GM12873 (cell line): ENCODE data around the gene CSRP1.

Experiments
- TF ChIP-seq, protein P1 (sequence below): IDR thresholded peaks from 2 replicates; pipeline ENCODE4 v1.5.1; 2012; ENCODE audit warnings: low read depth, mild to moderate bottlenecking, moderate library complexity, low read length, control low read depth; ENCODE audit not compliant: insufficient read depth; ENCODE audit errors: missing control alignments

CSRP1 gene

DNA sequence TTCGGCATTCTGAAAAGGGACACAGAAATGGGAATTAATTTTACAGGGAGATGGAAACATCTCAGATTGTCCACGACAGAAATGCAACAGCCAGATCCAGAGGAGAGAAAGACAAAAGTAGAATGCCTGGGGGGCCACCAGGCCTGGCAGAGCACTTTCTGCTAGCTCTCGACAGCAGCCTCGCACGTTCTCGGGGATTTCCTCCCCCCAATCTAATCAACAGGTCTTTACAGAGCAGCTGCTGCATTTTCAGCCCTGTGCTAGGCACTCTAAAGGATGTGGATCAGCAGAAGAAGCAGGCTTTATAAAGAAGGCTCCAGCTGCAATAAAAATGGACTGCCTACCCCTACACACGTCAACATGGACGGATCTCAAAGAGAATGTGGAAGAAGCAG, 10.6 kb downstream of the CSRP1 start:
- TF ChIP-seq, protein P1, sequence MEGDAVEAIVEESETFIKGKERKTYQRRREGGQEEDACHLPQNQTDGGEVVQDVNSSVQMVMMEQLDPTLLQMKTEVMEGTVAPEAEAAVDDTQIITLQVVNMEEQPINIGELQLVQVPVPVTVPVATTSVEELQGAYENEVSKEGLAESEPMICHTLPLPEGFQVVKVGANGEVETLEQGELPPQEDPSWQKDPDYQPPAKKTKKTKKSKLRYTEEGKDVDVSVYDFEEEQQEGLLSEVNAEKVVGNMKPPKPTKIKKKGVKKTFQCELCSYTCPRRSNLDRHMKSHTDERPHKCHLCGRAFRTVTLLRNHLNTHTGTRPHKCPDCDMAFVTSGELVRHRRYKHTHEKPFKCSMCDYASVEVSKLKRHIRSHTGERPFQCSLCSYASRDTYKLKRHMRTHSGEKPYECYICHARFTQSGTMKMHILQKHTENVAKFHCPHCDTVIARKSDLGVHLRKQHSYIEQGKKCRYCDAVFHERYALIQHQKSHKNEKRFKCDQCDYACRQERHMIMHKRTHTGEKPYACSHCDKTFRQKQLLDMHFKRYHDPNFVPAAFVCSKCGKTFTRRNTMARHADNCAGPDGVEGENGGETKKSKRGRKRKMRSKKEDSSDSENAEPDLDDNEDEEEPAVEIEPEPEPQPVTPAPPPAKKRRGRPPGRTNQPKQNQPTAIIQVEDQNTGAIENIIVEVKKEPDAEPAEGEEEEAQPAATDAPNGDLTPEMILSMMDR, result no peak

DNA sequence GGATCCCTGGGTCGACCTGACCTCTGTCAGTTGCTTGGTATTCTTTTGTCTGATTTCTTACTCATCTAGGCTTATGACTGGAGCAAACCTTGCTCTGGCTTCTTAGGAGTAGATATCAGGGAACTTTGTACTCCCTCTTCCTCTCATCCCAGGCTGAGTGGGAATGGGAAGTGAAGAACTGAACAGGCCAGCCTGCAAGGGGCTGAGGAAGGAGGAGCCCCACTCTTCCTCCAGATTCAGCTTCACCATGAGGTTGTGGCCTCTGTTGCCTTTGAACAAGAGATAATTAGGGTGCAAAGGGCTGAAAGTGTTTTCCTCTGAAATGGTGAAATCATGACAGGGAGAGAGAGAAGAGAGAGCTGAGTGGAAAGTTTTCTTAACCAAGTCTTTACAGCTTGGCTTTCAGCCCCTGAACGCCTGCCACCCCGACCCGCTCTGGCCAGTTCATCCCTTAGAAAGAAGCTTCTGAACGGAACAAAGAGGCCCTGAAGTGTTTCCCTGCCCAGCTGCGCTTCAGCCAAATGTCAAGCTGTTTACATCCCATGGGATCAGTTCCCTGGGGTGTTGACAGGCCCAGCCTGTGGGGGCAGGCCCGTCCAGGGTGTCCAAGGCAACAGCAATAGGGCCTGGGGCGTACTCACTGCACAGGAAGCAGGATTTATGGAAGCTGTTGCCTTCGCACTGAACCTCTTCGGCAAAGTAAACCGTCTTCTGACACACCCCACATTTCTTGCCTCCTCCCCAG, 11.2 kb downstream of the CSRP1 start:
- TF ChIP-seq, protein P1, result no peak

DNA sequence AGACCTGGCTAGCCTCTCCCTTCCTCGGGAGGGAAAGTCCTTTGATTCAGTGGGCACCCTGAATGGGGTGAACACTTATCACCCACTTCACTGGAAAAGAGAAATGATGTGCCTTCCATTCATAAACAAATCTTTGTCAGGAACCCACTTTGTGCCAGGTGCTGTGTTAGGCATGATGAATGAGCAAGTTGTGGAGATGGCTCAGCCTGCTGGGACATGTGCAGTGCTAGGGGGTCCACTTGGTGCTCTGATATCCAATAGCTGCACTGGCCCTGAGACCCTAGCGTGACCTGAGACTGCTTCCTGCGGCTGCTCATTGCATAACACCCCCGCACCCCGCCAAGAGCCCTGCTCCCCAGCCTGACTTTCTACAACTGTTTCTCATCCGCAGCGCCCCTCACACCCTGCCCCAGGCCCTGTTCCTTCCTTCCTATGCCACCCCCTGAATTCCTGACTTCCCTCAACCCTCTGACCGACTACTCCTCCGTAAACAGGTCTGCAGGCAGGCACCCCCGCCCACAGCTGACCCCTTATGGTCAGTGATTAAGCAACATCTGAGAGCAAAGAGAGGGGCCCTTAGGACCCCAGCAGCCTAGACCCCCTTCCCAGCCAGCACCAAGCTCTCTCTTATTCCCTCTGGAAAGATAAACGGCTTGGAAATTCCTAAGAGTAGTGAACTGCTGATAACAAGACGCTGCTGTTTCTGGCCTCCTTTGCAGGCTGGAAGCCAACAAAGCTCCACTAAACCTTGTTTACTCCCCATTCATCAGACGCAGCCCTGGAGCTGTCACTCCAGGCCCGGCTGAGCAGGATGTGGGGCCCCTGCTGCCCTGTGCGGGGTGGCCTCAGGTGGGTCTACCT, 12.9 kb downstream of the CSRP1 start:
- TF ChIP-seq, protein P1, result no peak

DNA sequence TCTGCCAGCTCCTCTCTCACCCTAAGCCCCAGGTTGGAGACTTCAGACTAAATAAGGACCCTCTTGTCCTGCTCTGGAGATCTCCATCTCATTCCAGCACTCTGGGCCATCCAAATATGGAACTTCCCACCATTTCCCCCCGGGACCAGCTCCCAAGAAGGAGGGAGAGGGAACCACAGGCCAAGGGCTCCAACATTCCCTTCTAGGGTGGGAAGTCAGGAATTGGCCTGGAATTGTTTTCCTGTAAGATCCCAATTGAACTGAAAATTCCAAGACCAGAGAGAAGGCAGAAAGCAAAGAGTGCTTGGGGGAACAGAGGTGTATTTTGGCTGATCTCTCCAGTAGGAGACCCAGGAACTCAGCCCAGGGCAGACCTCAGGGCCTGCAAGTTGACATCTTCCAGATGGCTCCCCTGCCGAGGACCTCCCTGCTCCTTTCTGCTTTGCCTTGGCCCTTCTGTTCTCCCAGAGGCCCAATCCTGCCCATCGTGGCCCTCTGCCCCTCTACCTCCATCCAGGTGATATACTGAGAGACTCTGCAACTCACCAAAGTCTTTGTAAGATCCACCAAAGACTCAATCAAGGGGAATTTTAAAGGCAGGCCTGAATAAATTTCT, 14.9 kb downstream of the CSRP1 start:
- TF ChIP-seq, protein P1, result no peak

DNA sequence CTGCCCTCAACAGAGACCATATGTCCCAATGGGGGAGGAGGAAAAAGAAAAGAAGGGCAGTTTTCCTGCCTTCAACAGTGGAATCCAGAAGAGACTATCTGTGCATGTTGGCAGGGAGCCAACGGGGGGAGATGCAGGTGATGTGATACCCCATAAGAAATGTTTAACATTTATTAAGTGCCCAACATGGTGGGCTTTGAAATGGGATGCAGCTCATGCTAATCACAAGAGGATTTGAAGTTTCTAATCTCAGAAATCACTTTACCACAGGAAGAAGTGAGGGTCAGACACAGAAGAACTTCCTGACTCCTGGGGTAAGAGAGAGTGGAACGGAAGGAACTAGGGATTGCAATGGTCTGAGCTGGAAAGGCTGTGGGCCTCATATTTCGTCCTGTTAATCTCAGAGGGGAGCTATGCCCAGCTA, 16.2 kb downstream of the CSRP1 start:
- TF ChIP-seq, protein P1, result no peak

DNA sequence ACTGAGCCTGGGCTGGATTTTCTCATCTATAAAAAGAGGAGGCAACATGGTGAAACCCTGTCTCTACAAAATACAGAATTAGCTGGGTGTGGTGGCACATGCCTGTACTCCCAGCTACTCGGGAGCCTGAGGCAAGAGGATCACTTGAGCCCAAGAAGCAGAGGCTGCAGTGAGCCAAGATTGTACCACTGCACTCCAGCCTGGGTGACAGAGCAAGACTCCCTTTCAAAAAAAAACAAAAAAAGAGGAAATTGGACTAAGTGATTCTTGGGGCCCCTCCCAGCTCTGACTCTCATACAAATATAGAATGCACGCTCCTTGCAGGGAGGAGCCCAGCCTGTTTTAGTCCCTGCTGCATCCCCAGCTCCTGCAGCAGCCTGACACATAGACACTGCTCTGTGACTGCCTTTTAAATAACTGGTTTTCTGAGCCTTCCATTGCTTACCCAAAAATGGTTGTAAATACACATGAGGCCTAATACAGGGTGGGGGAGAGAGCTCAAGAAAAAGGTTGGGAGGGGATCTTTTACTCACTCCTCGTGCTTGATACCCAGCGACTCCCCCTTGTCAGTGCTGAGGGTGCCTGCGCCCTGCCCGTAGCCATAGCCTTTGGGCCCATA, 17.2 kb downstream of the CSRP1 start:
- TF ChIP-seq, protein P1, result no peak
